Thyroid gland (tissue), 4 donors: ENCODE results near the gene STK32B. TPM values are rescaled to one million over a fixed set of nuclear protein-coding genes. Genes with fewer than 3 reads are reported as not detected.
"Not testable (repeated sequence)": the region's sequence is repeated elsewhere in the genome, so short reads cannot be mapped to it uniquely, and the experiment has no call there.

Experiments
- DNase-seq, 2 donors: peaks; one replicate each; pipeline ENCODE4 v3.0.0-alpha.2; 2019
- H3K27ac ChIP-seq, 3 donors: fragments of 200-600 bp; sonication (generic); 1 replicate in 2 of 3; 2 replicates in 1 of 3; pipeline ENCODE4 v1.5.1; 2016 to 2019; ENCODE audit warnings: mild to moderate bottlenecking in 1 of 3, moderate library complexity in 1 of 3
- H3K27me3 ChIP-seq: fragments of 200-600 bp; sonication (generic); one replicate; pipeline ENCODE4 v1.5.1; 2019
- H3K36me3 ChIP-seq, 2 donors: fragments of 200-600 bp; sonication (generic); one replicate each; pipeline ENCODE4 v1.5.1; 2016 to 2019
- H3K4me1 ChIP-seq, 2 donors: fragments of 200-600 bp; sonication (generic); one replicate each; pipeline ENCODE4 v1.5.1; 2017 to 2019
- H3K4me3 ChIP-seq, 3 donors: fragments of 200-600 bp; sonication (generic); replicated peaks in 1 of 3; 1 replicate in 2 of 3; 2 replicates in 1 of 3; pipeline ENCODE4 v1.5.1; 2016; ENCODE audit warnings: mild to moderate bottlenecking in 1 of 3
- H3K9me3 ChIP-seq: fragments of 200-600 bp; sonication (generic); one replicate; pipeline ENCODE4 v1.5.1; 2017
- POLR2A ChIP-seq, 2 donors: fragments of 450-650 bp; IDR thresholded peaks; one replicate each; pipeline ENCODE4 v1.6.1; 2017; ENCODE audit warnings: antibody characterized with exemption in 2 of 2, mild to moderate bottlenecking in 2 of 2, moderate library complexity in 1 of 2
- WGBS, 2 donors: methylation state at CpG; one replicate each; pipeline ENCODE4 v1.1.5; 2017; 5-methylcytosine and 5-hydroxymethylcytosine counted together
- intact Hi-C: fragments of 100-400 bp; cut with DNase I; formaldehyde crosslinking; loops from one replicate; pipeline ENCODE4 v1.15.1; 2023
- total RNA-seq, 4 donors: library from RNA; depleted of rRNA; stranded (reverse); fragments of >200 nt; gene quantifications; one replicate each; pipeline ENCODE4 v1.2.3, GENCODE V29; 2016
- TF ChIP-seq, protein P1 (sequence below), 6 experiments: fragments of 200-600 bp in 3 of 6; fragments of 450-650 bp in 3 of 6; sonication (generic) in 3 of 6; IDR thresholded peaks; one replicate each; pipeline ENCODE4 v1.5.1; 2016 to 2019; ENCODE audit warnings: antibody characterized with exemption in 6 of 6, mild to moderate bottlenecking in 2 of 6, inconsistent platforms in 1 of 6, moderate library complexity in 1 of 6

Gene STK32B
- total RNA-seq, 4 donors from 2014 or later: 1.9 to 14.8 (median 4.4) TPM

DNA sequence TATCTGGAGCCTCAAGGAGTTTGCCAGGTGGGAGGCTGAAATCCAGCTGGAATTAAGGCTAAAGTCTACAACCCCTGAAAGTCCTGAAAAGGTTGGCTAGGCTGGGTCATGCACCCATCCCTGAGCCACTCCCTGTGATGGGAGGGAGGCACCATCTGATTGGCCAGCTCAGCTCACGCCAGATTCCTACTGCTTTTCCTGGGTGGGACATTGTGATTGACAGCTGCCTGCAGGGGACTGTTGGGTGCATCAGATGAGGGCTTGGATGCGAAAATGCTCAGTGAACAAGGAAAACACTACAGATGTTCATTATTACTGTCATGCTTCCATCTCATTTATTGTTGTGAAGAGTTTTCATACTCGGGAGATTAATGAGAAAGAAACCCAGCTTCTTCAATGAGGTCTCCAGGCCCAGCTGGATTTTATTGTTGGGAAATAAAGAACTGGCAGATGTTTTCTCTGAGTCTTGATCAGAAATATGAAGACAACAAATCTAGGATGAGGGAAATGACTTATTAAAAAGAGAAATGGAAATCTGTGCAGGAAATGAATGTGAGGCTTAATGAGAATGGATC, 185.9 kb downstream of the STK32B start:
- no peak overlapping the region for H3K4me3 ChIP-seq
- no peaks in the 10 kb centered on the region for H3K36me3 ChIP-seq
- H3K27me3 ChIP-seq: no peaks in the 10 kb centered on the region
- no peak for DNase-seq
- H3K4me1 ChIP-seq: no peaks in the 10 kb centered on the region
- no peaks in the 10 kb centered on the region for H3K9me3 ChIP-seq
- H3K27ac ChIP-seq: no peak overlapping the region
- 79 to 85% methylated on average over 3 of the region's 3 CpGs for WGBS, 2 donors
- TF ChIP-seq, protein P1, sequence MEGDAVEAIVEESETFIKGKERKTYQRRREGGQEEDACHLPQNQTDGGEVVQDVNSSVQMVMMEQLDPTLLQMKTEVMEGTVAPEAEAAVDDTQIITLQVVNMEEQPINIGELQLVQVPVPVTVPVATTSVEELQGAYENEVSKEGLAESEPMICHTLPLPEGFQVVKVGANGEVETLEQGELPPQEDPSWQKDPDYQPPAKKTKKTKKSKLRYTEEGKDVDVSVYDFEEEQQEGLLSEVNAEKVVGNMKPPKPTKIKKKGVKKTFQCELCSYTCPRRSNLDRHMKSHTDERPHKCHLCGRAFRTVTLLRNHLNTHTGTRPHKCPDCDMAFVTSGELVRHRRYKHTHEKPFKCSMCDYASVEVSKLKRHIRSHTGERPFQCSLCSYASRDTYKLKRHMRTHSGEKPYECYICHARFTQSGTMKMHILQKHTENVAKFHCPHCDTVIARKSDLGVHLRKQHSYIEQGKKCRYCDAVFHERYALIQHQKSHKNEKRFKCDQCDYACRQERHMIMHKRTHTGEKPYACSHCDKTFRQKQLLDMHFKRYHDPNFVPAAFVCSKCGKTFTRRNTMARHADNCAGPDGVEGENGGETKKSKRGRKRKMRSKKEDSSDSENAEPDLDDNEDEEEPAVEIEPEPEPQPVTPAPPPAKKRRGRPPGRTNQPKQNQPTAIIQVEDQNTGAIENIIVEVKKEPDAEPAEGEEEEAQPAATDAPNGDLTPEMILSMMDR (IDR thresholded peaks at IDR 0.05): no peak
- intact Hi-C loops: no loop called here

DNA sequence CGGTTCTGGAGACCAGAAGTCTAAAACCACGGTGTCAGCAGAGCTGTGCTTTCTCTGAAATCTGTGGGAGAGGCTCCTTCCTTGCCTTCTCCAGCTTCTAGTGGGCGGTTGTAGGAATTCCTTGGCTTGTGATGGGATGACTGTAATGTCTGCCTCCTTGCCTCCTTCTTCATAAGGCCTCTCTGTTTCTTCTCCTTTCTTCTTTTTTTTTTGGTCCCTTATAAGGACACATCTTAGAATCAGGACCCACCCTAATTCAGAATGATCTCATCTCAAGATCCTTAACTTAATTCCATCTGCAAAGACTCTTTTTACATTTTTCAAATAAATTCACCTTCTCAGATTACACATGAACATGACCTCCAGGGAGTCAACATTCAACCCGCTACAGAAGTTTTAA, 186.9 kb downstream of the STK32B start:
- no peaks in the 10 kb centered on the region for H3K9me3 ChIP-seq
- intact Hi-C loops: no loop called here
- H3K4me3 ChIP-seq: no peak overlapping the region
- H3K27ac ChIP-seq: no peak overlapping the region
- DNase-seq: no peak
- no peaks in the 10 kb centered on the region for H3K4me1 ChIP-seq
- TF ChIP-seq, protein P1 (IDR thresholded peaks at IDR 0.05): no peak
- TF ChIP-seq POLR2A (IDR thresholded peaks at IDR 0.05): no peak
- H3K36me3 ChIP-seq: no peaks in the 10 kb centered on the region
- WGBS, 2 donors: 62 to 70% methylated on average over 4 of the region's 4 CpGs
- H3K27me3 ChIP-seq: no peaks in the 10 kb centered on the region

DNA sequence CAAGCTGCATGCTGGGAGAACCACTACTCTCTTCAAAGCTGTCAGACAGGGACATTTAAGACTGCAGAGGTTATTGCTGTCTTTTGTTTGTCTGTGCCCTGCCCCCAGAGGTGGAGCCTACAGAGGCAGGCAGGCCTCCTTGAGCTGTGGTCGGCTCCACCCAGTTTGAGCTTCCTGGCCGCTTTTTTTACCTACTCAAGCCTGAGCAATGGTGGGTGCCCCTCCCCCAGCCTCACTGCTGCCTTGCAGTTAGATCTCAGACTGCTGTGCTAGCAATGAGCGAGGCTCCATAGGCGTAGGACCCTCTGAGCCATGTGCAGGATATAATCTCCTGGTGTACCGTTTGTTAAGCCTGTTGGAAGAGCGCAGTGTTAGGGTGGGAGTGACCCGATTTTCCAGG, 195.8 kb downstream of the STK32B start:
- H3K27me3 ChIP-seq, intact Hi-C loops, H3K27ac ChIP-seq, H3K4me1 ChIP-seq, DNase-seq, H3K9me3 ChIP-seq, H3K4me3 ChIP-seq, H3K36me3 ChIP-seq: not testable (repeated sequence)
- 91 to 93% methylated on average over 5 to 7 of the region's 7 CpGs for WGBS, 2 donors

DNA sequence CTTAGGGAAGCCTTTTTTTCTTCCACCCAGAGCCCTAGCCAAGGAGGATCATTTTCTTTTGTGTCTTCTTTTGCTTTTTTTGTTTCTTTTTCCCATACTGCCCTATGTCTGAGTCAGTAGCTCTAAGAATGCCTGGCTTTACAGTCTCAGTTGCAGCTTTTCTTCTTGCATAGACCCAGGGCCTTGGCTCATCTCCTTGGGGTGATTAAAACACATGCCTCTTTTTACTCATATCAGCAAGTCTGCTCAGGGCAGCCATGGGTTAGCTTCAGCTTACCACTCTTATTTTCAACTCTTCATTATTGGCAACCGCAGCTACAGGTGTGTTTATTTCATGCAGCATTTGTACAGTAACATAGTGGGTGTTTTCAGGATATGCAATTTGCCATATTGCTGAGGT, 196.5 kb downstream of the STK32B start:
- no peaks in the 10 kb centered on the region for H3K36me3 ChIP-seq
- no peak overlapping the region for H3K27ac ChIP-seq
- H3K4me3 ChIP-seq: no peak overlapping the region
- no peaks in the 10 kb centered on the region for H3K4me1 ChIP-seq
- intact Hi-C loops: no loop called here
- H3K27me3 ChIP-seq: no peaks in the 10 kb centered on the region
- DNase-seq: no peak
- H3K9me3 ChIP-seq: no peaks in the 10 kb centered on the region
- 89 to 93% methylated on average over 1 of the region's 1 CpG for WGBS, 2 donors
- no peak for TF ChIP-seq POLR2A (IDR thresholded peaks at IDR 0.05)
- TF ChIP-seq, protein P1 (IDR thresholded peaks at IDR 0.05): no peak

DNA sequence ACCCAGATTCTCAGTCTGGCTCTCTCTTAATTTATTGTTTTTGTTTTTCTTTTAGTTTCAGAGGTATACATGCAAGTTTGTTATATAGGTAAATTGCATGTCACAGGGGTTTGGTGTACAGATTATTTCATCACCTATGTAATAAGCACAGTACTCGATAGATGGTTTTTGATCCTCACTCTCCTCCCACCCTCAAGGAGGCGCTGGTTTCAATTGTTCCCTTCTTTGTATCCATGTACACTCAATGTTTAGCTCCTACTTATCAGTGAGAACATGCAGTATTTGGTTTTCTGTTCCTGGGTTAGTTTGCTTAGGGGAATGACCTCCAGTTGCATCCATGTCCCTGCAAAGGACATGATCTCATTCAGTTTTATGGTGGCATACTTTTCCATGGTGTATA, 198.4 kb downstream of the STK32B start:
- intact Hi-C loops: no loop called here
- Histone ChIP-seq H3K27me3 (no peaks in the 10 kb centered on the region), H3K4me3 (no peak overlapping the region), H3K36me3 (no peaks in the 10 kb centered on the region), H3K4me1 (no peaks in the 10 kb centered on the region), H3K27ac (no peak overlapping the region), H3K9me3 (no peaks in the 10 kb centered on the region)
- no peak for TF ChIP-seq POLR2A (IDR thresholded peaks at IDR 0.05)
- TF ChIP-seq, protein P1 (IDR thresholded peaks at IDR 0.05): no peak
- no peak for DNase-seq
- WGBS, 2 donors: 78 to 81% methylated on average over 2 of the region's 2 CpGs

DNA sequence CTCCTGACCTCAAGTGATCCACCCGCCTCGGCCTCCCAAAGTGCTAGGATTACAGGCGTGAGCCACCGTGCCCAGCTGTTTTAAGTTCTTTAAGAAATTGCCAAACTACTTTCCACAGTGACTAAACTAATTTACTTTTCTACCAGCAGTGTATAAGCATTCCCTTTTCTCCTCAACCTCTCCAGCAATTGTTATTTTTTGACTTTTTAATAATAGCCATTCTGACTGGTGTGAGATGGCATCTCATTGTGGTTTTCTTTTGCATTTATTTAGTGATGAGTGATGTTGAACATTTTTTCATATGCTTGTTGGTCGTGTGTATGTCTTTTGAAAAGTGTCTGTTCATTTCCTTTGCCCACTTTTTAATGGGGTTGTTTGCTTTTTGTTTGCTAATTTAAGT, 199.3 kb downstream of the STK32B start:
- intact Hi-C loops, H3K4me1 ChIP-seq, H3K36me3 ChIP-seq, H3K9me3 ChIP-seq, H3K27ac ChIP-seq, DNase-seq, H3K27me3 ChIP-seq, H3K4me3 ChIP-seq: not testable (repeated sequence)
- WGBS, 2 donors: 75 to 79% methylated on average over 5 of the region's 5 CpGs
